SH-SY5Y (cell line): ENCODE data around the gene SOX4.

ENCODE experiments used
- GATA2 ChIP-seq: IDR thresholded peaks from 2 replicates; pipeline ENCODE4 v1.6.1; 2011; ENCODE audit warnings: mild to moderate bottlenecking, low read depth, low read length
- GATA3 ChIP-seq: IDR thresholded peaks from 2 replicates; pipeline ENCODE4 v1.6.1; 2011; ENCODE audit warnings: low read depth, mild to moderate bottlenecking, low read length, moderate library complexity

- no peak for TF ChIP-seq GATA3
- no peak for TF ChIP-seq GATA2
Measured at GRCh38 chr6:21556968-21557721, 36.4 kb upstream of the SOX4 start.
